CD4-positive, alpha-beta T cell (primary cell): ENCODE data around the gene ANGPTL2. TPM values are rescaled to one million over a fixed set of nuclear protein-coding genes. Genes with fewer than 3 reads are reported as not detected.

ENCODE experiments used
- ATAC-seq: fragments of 200-7000 bp; cut with Tn5 transposase; one replicate; pipeline ENCODE4 v1.10.0; 2022; ENCODE audit warnings: mild to moderate bottlenecking; ENCODE audit not compliant: poor library complexity
- CTCF ChIA-PET: fragments of 350-600 bp; sonication (Branson Sonifier 250); formaldehyde crosslinking; loops from one replicate; lab custom pipeline; 2021; ENCODE audit warnings: antibody characterized with exemption, inconsistent platforms; lab: Charles Lee
- POLR2A ChIA-PET: fragments of 350-600 bp; sonication (Branson Sonifier 250); formaldehyde crosslinking; loops from one replicate; lab custom pipeline; 2021; ENCODE audit warnings: antibody characterized with exemption, inconsistent platforms; lab: Charles Lee
- DNase-seq, 14 experiments: peaks; one replicate each; pipeline ENCODE4 v3.0.0-alpha.2; 2013 to 2020; ENCODE audit warnings: mixed read lengths in 2 of 14
- H3K27ac ChIP-seq, 2 donors: one replicate each; pipeline versions ENCODE4 v1.5.1 to v1.7.0; 2013; ENCODE audit warnings: low read length in 2 of 2, low read depth in 1 of 2, mild to moderate bottlenecking in 1 of 2
- H3K27me3 ChIP-seq, 2 experiments: 1 replicate in 1 of 2; 2 replicates in 1 of 2; pipeline versions ENCODE4 v1.6.1 to v1.7.0; 2013; ENCODE audit warnings: low read length in 2 of 2, control low read depth in 1 of 2, mild to moderate bottlenecking in 1 of 2, moderate library complexity in 1 of 2; ENCODE audit not compliant: insufficient read depth in 2 of 2, control insufficient read depth in 1 of 2
- H3K36me3 ChIP-seq: one replicate; pipeline ENCODE4 v1.6.1; 2013; ENCODE audit warnings: low read length, control low read depth; ENCODE audit not compliant: insufficient read depth
- H3K4me1 ChIP-seq: one replicate; pipeline ENCODE4 v1.6.1; 2013; ENCODE audit warnings: low read length, control low read depth; ENCODE audit not compliant: insufficient read depth
- H3K4me3 ChIP-seq: one replicate; pipeline ENCODE4 v1.5.1; 2013; ENCODE audit warnings: mild to moderate bottlenecking, low read length, moderate library complexity
- H3K9me3 ChIP-seq, 2 experiments: 1 replicate in 1 of 2; 2 replicates in 1 of 2; pipeline versions ENCODE4 v1.6.1 to v1.7.0; 2013; ENCODE audit warnings: low read length in 2 of 2, mild to moderate bottlenecking in 2 of 2, control low read depth in 1 of 2, moderate library complexity in 1 of 2; ENCODE audit not compliant: control insufficient read depth in 1 of 2, insufficient read depth in 1 of 2
- H3K27ac Mint-ChIP-seq: one replicate; pipeline ENCODE4 v1.8.0; 2020; ENCODE audit warnings: mixed read lengths
- H3K27me3 Mint-ChIP-seq: one replicate; pipeline ENCODE4 v1.8.0; 2021; ENCODE audit warnings: mixed read lengths
- H3K36me3 Mint-ChIP-seq: one replicate; pipeline ENCODE4 v1.8.0; 2021; ENCODE audit warnings: low read depth, mixed read lengths
- H3K4me1 Mint-ChIP-seq: one replicate; pipeline ENCODE4 v1.8.0; 2021; ENCODE audit warnings: low read depth, mixed read lengths
- H3K4me3 Mint-ChIP-seq: one replicate; pipeline ENCODE4 v1.8.0; 2020; ENCODE audit warnings: mild to moderate bottlenecking, mixed read lengths
- H3K9me3 Mint-ChIP-seq: one replicate; pipeline ENCODE4 v1.8.0; 2020; ENCODE audit warnings: mixed read lengths
- intact Hi-C, 2 experiments: fragments of 100-400 bp; cut with DNase I in 1 of 2; cut with micrococcal nuclease in 1 of 2; formaldehyde crosslinking; loops; one replicate each; pipeline versions ENCODE4 v1.15.1 to v1.9.0; 2023 to 2025; cut with DNase I, micrococcal nuclease
- total RNA-seq, 174 experiments: library from RNA in 2 of 174; stranded (reverse) in 2 of 174; gene quantifications; one replicate each; pipeline ENCODE4 v1.2.3 and lab custom pipeline; 2021 to 2026
- TF ChIP-seq, protein P1 (sequence below): fragments of 200-600 bp; IDR thresholded peaks from one replicate; pipeline ENCODE4 v1.8.0; 2022; ENCODE audit warnings: antibody characterized with exemption, mild to moderate bottlenecking

The ANGPTL2 gene
- total RNA-seq, 2 experiments from 2014 or later = not detected

GRCh38 chr9:127095411-127095810 lies 27.0 kb downstream of the ANGPTL2 start:
- H3K4me3 ChIP-seq = no peak overlapping the region
- peaks cover 4% of the 10 kb centered on the region for H3K27me3 Mint-ChIP-seq
- H3K27ac Mint-ChIP-seq = no peak overlapping the region
- H3K4me1 Mint-ChIP-seq = no peaks in the 10 kb centered on the region
- H3K36me3 ChIP-seq = no peaks in the 10 kb centered on the region
- DNase-seq = no peak
- no peaks in the 10 kb centered on the region for H3K36me3 Mint-ChIP-seq
- no peaks in the 10 kb centered on the region for H3K27me3 ChIP-seq
- POLR2A ChIA-PET = no interaction called here
- TF ChIP-seq, protein P1, sequence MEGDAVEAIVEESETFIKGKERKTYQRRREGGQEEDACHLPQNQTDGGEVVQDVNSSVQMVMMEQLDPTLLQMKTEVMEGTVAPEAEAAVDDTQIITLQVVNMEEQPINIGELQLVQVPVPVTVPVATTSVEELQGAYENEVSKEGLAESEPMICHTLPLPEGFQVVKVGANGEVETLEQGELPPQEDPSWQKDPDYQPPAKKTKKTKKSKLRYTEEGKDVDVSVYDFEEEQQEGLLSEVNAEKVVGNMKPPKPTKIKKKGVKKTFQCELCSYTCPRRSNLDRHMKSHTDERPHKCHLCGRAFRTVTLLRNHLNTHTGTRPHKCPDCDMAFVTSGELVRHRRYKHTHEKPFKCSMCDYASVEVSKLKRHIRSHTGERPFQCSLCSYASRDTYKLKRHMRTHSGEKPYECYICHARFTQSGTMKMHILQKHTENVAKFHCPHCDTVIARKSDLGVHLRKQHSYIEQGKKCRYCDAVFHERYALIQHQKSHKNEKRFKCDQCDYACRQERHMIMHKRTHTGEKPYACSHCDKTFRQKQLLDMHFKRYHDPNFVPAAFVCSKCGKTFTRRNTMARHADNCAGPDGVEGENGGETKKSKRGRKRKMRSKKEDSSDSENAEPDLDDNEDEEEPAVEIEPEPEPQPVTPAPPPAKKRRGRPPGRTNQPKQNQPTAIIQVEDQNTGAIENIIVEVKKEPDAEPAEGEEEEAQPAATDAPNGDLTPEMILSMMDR = no peak
- H3K9me3 Mint-ChIP-seq = no peaks in the 10 kb centered on the region
- ATAC-seq = no peak
- H3K27ac ChIP-seq = no peak overlapping the region
- no peaks in the 10 kb centered on the region for H3K4me1 ChIP-seq
- H3K4me3 Mint-ChIP-seq = no peak overlapping the region
- CTCF ChIA-PET = no interaction called here
- intact Hi-C loops = no loop called here
- H3K9me3 ChIP-seq = no peaks in the 10 kb centered on the region

DNA sequence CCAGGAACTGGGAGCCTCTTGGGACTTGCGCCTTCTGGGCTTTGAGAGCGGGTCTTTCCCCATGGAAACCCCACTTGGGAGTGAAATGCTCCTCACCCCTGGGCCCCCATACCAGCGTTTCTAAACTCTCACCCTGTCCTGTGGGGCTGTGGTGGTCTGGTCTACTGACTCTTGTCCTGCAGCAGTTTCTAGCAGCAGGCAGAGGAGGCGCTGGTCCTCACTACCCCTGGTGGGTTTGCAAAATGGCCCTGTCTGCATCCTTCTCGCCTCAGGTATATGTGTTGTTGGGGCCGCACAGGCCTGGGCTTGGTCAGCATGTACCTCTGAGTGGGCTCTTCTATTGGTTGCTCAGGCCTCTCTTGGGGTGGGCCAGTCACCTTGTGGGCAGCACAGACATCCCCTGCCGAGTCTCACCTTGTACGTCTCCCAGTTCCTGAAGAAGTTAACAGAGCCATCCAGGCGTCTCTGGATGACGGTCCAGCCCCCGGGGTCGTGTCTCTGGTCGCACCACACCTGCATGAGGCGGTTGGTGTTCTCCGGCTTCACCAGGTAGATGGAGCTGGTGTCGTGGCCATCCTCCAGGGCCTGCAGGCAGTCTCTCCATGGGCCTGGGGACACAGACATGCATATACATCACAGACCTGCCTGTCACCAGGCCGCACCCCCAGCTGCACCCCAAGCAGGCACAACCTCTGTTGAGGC lies 29.0 kb downstream of the ANGPTL2 start:
- DNase-seq (no peak), ATAC-seq (no peak)
- no peaks in the 10 kb centered on the region for H3K36me3 Mint-ChIP-seq
- ChIA-PET POLR2A (no interaction called here), CTCF (no interaction called here)
- TF ChIP-seq, protein P1 = no peak
- H3K27me3 ChIP-seq = no peaks in the 10 kb centered on the region
- no peaks in the 10 kb centered on the region for H3K4me1 ChIP-seq
- H3K27ac Mint-ChIP-seq = no peak overlapping the region
- peaks cover 4% of the 10 kb centered on the region for H3K27me3 Mint-ChIP-seq
- no peaks in the 10 kb centered on the region for H3K4me1 Mint-ChIP-seq
- H3K4me3 ChIP-seq = no peak overlapping the region
- intact Hi-C loops = no loop called here
- no peaks in the 10 kb centered on the region for H3K9me3 ChIP-seq
- H3K4me3 Mint-ChIP-seq = no peak overlapping the region
- no peaks in the 10 kb centered on the region for H3K36me3 ChIP-seq
- no peak overlapping the region for H3K27ac ChIP-seq
- no peaks in the 10 kb centered on the region for H3K9me3 Mint-ChIP-seq

DNA sequence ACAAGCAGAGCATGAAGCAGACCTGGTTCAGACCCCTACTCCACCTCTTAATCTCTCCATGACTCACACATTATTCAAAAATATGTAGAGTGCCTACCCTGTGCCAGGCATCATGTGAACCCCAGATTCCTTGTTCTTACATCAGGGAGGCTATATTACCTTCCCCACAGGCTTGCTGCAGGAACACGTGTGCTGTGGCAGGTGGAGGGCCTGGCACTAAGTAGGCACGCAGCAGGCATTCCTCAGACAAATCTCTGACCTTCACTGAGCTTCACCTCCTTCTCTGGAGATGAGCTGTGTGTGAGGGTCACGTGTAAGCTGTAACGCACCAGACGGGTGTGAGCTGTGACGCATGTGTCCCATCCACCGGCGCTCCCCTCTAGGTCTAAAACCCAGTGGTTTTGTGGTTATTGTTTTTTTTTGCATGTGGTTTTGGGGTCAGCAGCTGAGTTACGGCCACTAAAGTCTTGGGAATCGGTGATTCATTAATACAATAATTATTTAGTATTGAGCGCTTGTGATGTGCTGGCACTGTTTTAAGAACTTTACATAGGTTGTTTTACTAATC lies 30.3 kb downstream of the ANGPTL2 start:
- Mint-ChIP-seq H3K9me3 (no peaks in the 10 kb centered on the region), H3K36me3 (no peaks in the 10 kb centered on the region), H3K4me3 (no peak overlapping the region), H3K4me1 (no peaks in the 10 kb centered on the region), H3K27ac (no peak overlapping the region), H3K27me3 (peaks cover 4% of the 10 kb centered on the region)
- intact Hi-C loops = no loop called here
- Histone ChIP-seq H3K4me3 (no peak overlapping the region), H3K36me3 (no peaks in the 10 kb centered on the region), H3K27me3 (no peaks in the 10 kb centered on the region), H3K9me3 (no peaks in the 10 kb centered on the region), H3K4me1 (no peaks in the 10 kb centered on the region), H3K27ac (no peak overlapping the region)
- CTCF ChIA-PET = no interaction called here
- no peak for DNase-seq
- TF ChIP-seq, protein P1 = no peak
- no peak for ATAC-seq
- POLR2A ChIA-PET = no interaction called here
